ENCODE data around the gene DPP8.

DPP8 gene

DNA sequence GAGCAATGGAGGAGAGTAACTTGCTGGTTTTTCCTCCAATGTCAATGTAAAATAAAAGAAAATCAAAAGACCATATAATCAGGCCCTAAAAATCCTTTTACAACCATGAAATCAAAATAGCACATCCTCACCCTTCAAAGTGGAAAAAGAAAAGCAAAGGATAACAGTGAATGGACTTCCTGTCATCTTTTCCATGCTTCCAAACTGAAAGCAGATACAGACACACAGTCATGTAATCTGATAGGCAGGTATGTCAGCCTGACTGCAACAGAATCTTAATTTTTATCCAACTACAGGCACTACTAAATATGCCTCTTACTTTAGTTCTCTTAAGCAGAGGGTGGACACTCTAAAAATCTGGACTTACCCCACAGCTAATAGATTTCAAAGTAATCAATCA lies 66.9 kb downstream of the DPP8 start:
- H3K9me3 ChIP-seq (ENCODE audit: low read length), result no peaks in the 10 kb centered on the region
- no peak overlapping the region for H3K4me3 ChIP-seq (ENCODE audit: low read length)
- peaks cover 64% of the 10 kb centered on the region for H3K36me3 ChIP-seq (ENCODE audit: insufficient read depth, low read length)
- H3K27me3 ChIP-seq (ENCODE audit: insufficient read depth, low read length), result no peaks in the 10 kb centered on the region
- no peaks in the 10 kb centered on the region for H3K4me1 ChIP-seq (ENCODE audit: insufficient read depth, low read length)
- no peak overlapping the region for H2AFZ ChIP-seq (ENCODE audit: low read depth, low read length)

GRCh38 chr15:65447145-65447544 lies 70.3 kb downstream of the DPP8 start:
- peaks cover 59% of the 10 kb centered on the region for H3K36me3 ChIP-seq (ENCODE audit: insufficient read depth, low read length)
- no peak overlapping the region for H2AFZ ChIP-seq (ENCODE audit: low read depth, low read length)
- H3K4me1 ChIP-seq (ENCODE audit: insufficient read depth, low read length), result no peaks in the 10 kb centered on the region
- no peaks in the 10 kb centered on the region for H3K27me3 ChIP-seq (ENCODE audit: insufficient read depth, low read length)
- no peak overlapping the region for H3K4me3 ChIP-seq (ENCODE audit: low read length)
- H3K9me3 ChIP-seq (ENCODE audit: low read length), result no peaks in the 10 kb centered on the region

GRCh38 chr15:65434201-65434600 lies 83.3 kb downstream of the DPP8 start:
- no peaks in the 10 kb centered on the region for H3K9me3 ChIP-seq (ENCODE audit: low read length)
- H3K27me3 ChIP-seq (ENCODE audit: insufficient read depth, low read length), result no peaks in the 10 kb centered on the region
- H3K4me3 ChIP-seq (ENCODE audit: low read length), result no peak overlapping the region
- no peaks in the 10 kb centered on the region for H3K4me1 ChIP-seq (ENCODE audit: insufficient read depth, low read length)
- H2AFZ ChIP-seq (ENCODE audit: low read depth, low read length), result no peak overlapping the region
- H3K36me3 ChIP-seq (ENCODE audit: insufficient read depth, low read length), result no peaks in the 10 kb centered on the region

- Histone ChIP-seq H3K4me1 (ENCODE audit: insufficient read depth, low read length) (no peaks in the 10 kb centered on the region), H3K4me3 (ENCODE audit: low read length) (no peak overlapping the region), H3K36me3 (ENCODE audit: insufficient read depth, low read length) (no peaks in the 10 kb centered on the region), H3K9me3 (ENCODE audit: low read length) (no peaks in the 10 kb centered on the region), H3K27me3 (ENCODE audit: insufficient read depth, low read length) (no peaks in the 10 kb centered on the region), H2AFZ (ENCODE audit: low read depth, low read length) (no peak overlapping the region)
Observed at GRCh38 chr15:65431731-65432130, 85.8 kb downstream of the DPP8 start.

- Histone ChIP-seq H3K4me3 (ENCODE audit: low read length) (no peak overlapping the region), H3K9me3 (ENCODE audit: low read length) (no peaks in the 10 kb centered on the region), H3K27me3 (ENCODE audit: insufficient read depth, low read length) (no peaks in the 10 kb centered on the region), H3K36me3 (ENCODE audit: insufficient read depth, low read length) (no peaks in the 10 kb centered on the region), H3K4me1 (ENCODE audit: insufficient read depth, low read length) (peaks cover 6% of the 10 kb centered on the region), H2AFZ (ENCODE audit: low read depth, low read length) (no peak overlapping the region)
Observed at GRCh38 chr15:65426216-65426853, 91.2 kb downstream of the DPP8 start.

DNA sequence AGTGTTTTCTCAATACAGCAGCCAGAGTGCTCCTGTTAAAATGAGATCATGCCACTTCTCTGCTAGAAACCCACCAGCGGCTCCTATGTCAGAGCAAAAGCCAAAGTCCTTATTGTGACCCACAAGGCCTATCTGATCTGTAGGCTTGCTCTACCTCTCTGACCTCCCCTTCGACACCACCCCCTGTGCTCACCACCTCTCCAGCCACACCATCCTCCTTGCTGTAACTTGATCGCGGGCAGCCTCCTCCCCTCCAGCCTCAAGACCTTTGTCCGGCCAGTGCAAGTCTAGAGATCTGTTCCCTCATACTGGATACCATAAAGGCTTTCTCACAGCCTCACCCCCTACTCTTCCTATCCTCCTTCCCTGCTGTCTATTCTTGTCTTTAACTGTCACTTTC lies 92.8 kb downstream of the DPP8 start:
- no peaks in the 10 kb centered on the region for H3K9me3 ChIP-seq (ENCODE audit: low read length)
- peaks cover 18% of the 10 kb centered on the region for H3K4me1 ChIP-seq (ENCODE audit: insufficient read depth, low read length)
- no peak overlapping the region for H2AFZ ChIP-seq (ENCODE audit: low read depth, low read length)
- no peak overlapping the region for H3K4me3 ChIP-seq (ENCODE audit: low read length)
- no peaks in the 10 kb centered on the region for H3K36me3 ChIP-seq (ENCODE audit: insufficient read depth, low read length)
- H3K27me3 ChIP-seq (ENCODE audit: insufficient read depth, low read length), result no peaks in the 10 kb centered on the region

DNA sequence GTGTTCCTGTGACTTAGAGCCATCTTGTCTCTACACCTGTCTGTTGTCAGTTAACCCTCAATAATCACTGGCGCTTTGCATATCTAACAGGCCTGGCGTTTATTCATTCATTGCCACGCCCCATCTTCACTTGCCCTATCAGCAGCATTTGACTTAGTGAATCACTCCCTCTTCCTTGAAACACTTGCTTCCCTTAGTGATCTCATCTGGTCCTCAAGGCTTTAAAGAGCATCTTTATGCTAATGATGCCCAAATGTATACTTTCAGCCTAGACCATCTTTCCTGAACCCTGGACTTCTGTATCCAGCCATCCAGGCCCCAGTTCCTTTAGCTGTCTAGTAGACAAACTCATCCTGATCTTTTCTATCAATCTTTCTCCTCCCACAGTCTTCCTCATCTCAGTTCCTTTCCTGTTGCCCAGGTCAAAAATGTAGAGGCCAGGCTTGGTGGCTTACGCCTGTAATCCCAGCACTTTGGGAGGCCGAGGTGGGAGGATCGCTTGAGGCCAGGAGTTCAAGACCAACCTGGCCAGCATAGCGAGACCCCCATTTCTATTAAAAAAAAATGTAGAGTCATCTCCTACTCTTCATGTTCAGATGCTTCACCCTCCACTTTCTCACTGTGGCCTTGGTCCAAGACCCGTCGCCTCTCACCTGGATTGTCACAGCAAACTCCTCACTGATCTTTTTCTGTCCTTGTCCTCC lies 93.4 kb downstream of the DPP8 start:
- Histone ChIP-seq H3K4me1 (ENCODE audit: insufficient read depth, low read length) (peaks cover 18% of the 10 kb centered on the region), H3K9me3 (ENCODE audit: low read length) (no peaks in the 10 kb centered on the region), H2AFZ (ENCODE audit: low read depth, low read length) (no peak overlapping the region), H3K36me3 (ENCODE audit: insufficient read depth, low read length) (no peaks in the 10 kb centered on the region), H3K4me3 (ENCODE audit: low read length) (no peak overlapping the region), H3K27me3 (ENCODE audit: insufficient read depth, low read length) (no peaks in the 10 kb centered on the region)

- Histone ChIP-seq H3K9me3 (ENCODE audit: low read length) (no peaks in the 10 kb centered on the region), H2AFZ (ENCODE audit: low read depth, low read length) (peak overlapping the region; percentile 83), H3K4me1 (ENCODE audit: insufficient read depth, low read length) (peaks cover 18% of the 10 kb centered on the region), H3K36me3 (ENCODE audit: insufficient read depth, low read length) (no peaks in the 10 kb centered on the region), H3K27me3 (ENCODE audit: insufficient read depth, low read length) (no peaks in the 10 kb centered on the region), H3K4me3 (ENCODE audit: low read length) (peak overlapping the region; percentile 85)
Observed at GRCh38 chr15:65423150-65423975, 94.1 kb downstream of the DPP8 start.

DNA sequence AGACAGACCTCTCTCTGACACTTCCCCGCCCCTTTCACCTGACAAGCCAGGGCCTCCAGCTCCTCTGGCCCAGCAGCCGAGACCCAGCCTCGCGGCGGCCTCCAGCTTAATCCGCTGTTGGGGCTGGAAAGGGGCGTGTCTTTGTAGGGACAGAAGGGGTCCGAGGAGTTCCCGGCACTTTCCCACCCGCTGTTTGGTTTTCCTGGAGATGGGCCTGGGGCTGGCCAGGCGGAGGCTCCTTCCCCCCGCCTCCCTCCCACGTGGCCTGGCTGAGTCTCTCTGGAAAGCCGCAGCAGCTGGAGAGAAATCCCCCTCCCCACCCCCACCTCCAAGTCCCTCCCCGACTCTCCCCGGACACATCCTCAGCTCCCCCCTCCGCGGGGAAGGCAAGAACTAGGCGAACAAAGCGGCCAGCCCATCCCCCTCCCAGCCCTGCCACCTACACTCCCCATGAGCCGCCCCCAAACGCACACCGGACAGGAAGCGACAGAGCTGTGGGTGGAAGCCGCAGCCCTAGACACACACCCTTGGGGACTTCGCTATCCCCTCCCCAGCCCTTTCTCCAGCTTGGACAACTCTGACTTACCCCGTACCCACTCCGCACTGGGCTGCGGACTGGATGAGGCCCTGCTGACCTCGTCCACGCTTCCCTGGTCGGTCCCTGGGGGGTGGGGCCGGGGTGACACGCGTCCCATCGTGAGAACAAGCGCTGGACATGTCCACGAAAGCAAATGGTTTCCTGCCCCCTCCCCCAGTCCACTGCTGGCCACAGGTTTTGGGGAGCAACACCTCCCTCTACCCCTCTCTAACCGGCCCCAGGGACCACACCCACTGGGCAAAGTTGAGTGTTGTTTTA lies 95.9 kb downstream of the DPP8 start:
- H3K4me1 ChIP-seq (ENCODE audit: insufficient read depth, low read length), result peaks cover 27% of the 10 kb centered on the region
- H3K27me3 ChIP-seq (ENCODE audit: insufficient read depth, low read length), result no peaks in the 10 kb centered on the region
- peak overlapping the region; percentile 67 for H2AFZ ChIP-seq (ENCODE audit: low read depth, low read length)
- no peaks in the 10 kb centered on the region for H3K9me3 ChIP-seq (ENCODE audit: low read length)
- peak overlapping the region; percentile 85 for H3K4me3 ChIP-seq (ENCODE audit: low read length)
- H3K36me3 ChIP-seq (ENCODE audit: insufficient read depth, low read length), result no peaks in the 10 kb centered on the region

GRCh38 chr15:65420975-65421359 lies 96.5 kb downstream of the DPP8 start:
- H3K4me3 ChIP-seq (ENCODE audit: low read length), result peak overlapping the region; percentile 85
- peak overlapping the region; percentile 67 for H2AFZ ChIP-seq (ENCODE audit: low read depth, low read length)
- no peaks in the 10 kb centered on the region for H3K27me3 ChIP-seq (ENCODE audit: insufficient read depth, low read length)
- H3K4me1 ChIP-seq (ENCODE audit: insufficient read depth, low read length), result peaks cover 30% of the 10 kb centered on the region
- no peaks in the 10 kb centered on the region for H3K9me3 ChIP-seq (ENCODE audit: low read length)
- H3K36me3 ChIP-seq (ENCODE audit: insufficient read depth, low read length), result no peaks in the 10 kb centered on the region

DNA sequence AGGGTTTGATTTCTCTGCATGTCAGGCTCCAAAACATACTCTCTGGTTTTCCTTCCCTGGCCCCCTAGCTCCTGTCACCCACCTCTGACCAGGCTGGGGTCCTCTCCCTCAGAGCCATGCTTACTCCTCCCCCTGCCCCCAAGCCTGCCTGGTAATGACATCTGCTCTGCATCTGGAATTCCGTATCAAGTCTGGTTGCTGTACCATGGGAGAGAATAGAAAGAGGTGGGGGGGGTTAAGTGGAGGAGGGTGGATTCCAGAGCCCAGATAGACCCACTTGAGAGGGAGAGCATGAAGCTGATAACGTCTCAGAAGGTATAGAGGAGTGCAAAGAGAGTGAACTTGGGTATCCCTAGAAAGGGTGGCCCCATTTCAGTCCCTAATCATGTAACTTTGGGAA lies 98.9 kb downstream of the DPP8 start:
- H3K36me3 ChIP-seq (ENCODE audit: insufficient read depth, low read length), result no peaks in the 10 kb centered on the region
- H2AFZ ChIP-seq (ENCODE audit: low read depth, low read length), result no peak overlapping the region
- H3K4me3 ChIP-seq (ENCODE audit: low read length), result no peak overlapping the region
- peaks cover 49% of the 10 kb centered on the region for H3K4me1 ChIP-seq (ENCODE audit: insufficient read depth, low read length)
- no peaks in the 10 kb centered on the region for H3K9me3 ChIP-seq (ENCODE audit: low read length)
- H3K27me3 ChIP-seq (ENCODE audit: insufficient read depth, low read length), result no peaks in the 10 kb centered on the region

DNA sequence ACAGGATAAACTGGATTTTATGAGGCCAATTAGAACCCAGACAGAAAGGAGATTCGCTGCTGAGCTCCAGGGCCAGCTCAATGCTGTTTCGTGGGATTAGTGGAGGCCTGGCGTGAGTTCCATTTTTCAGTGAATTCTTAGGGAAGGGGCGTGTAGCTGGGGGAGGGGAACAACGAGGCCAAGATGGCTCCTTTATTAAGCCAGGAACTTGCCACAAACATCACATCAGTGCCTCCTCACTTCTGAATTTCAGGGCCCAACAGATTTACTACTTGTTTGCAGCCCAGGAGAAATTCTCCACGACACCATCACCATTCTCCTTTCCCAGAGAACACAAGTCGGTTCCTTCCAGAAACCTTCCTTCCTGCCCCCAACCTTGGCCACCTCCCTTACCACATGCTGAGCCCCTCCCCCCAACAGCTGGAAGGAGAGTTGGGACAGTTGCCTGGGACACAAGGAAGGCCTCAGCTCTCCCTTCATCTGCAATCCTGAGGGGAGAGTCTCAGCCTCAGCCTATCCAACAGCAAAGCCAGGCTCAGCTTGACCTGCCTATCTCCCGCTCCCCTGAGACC lies 100.6 kb downstream of the DPP8 start:
- no peaks in the 10 kb centered on the region for H3K9me3 ChIP-seq (ENCODE audit: low read length)
- no peak overlapping the region for H3K4me3 ChIP-seq (ENCODE audit: low read length)
- H3K36me3 ChIP-seq (ENCODE audit: insufficient read depth, low read length), result no peaks in the 10 kb centered on the region
- H3K27me3 ChIP-seq (ENCODE audit: insufficient read depth, low read length), result no peaks in the 10 kb centered on the region
- peaks cover 49% of the 10 kb centered on the region for H3K4me1 ChIP-seq (ENCODE audit: insufficient read depth, low read length)
- no peak overlapping the region for H2AFZ ChIP-seq (ENCODE audit: low read depth, low read length)

Data from neuron (in vitro differentiated cells).